ENCODE results near the gene TMEM256. TPM values are rescaled to one million over a fixed set of nuclear protein-coding genes. Genes with fewer than 3 reads are reported as not detected.

Gene TMEM256
- total and polyA plus RNA-seq, 2 donors (not counting 3 experiments of a cell fraction or from before 2014, with no cell fraction given): 67.4 to 148 TPM

GRCh38 chr17:7428557-7428956, 24.7 kb upstream of the TMEM256 start, which contains the start of gene SPEM3:
Gene SPEM3, plus strand, starts transcription at chr17:7428857. Its CDS starts 46 bp downstream, at chr17:7428903.
- ChIA-PET CTCF (interaction anchor here (0.7 kb wide), 1 partner anchor 8 kb away, joined by 3 read pairs; no protein-coding TSS in a partner anchor), POLR2A (no interaction called here)
- Histone ChIP-seq H3K4me3 (replicated peaks in 1 of 3; ENCODE audit: insufficient read depth in 1 of 3, low read depth in 1 of 3, low read length in 3 of 3) (no peak within 1 kb of the TSS), H3K27me3 (ENCODE audit: control insufficient read depth in 2 of 2, insufficient read depth in 2 of 2, low read length in 2 of 2) (no peaks in the 10 kb centered on the region), H3K79me2 (ENCODE audit: control insufficient read depth, insufficient read depth, low read length) (no peaks in the 10 kb centered on the region), H3K4me2 (ENCODE audit: insufficient read depth, low read length) (no peak within 1 kb of the TSS), H3K27ac (ENCODE audit: insufficient read depth, low read depth, low read length) (no peak within 1 kb of the TSS), H3K9me1 (replicated peaks; ENCODE audit: control insufficient read depth, extremely low read depth, insufficient read depth, low read length) (no peaks in the 10 kb centered on the region), H4K20me1 (replicated peaks; ENCODE audit: control insufficient read depth, extremely low read depth, insufficient read depth, low read length) (no peaks in the 10 kb centered on the region), H3K36me3 (ENCODE audit: control insufficient read depth in 2 of 2, extremely low read depth in 1 of 2, insufficient read depth in 2 of 2, low read length in 2 of 2) (no peaks in the 10 kb centered on the region), H3K9me3 (replicated peaks; ENCODE audit: control insufficient read depth, insufficient read depth, low read length) (no peaks in the 10 kb centered on the region), H2AFZ (ENCODE audit: low read depth, low read length) (no peak within 1 kb of the TSS), H3K9ac (replicated peaks; ENCODE audit: extremely low read depth, insufficient read depth, low read length) (no peak within 1 kb of the TSS), H3K4me1 (ENCODE audit: control insufficient read depth, extremely low read depth, insufficient read depth, low read length) (no peaks in the 10 kb centered on the region)
- intact Hi-C loops (cut with micrococcal nuclease): no loop called here
- DNase-seq (ENCODE audit: low read depth, low spot score): no peak
- TF ChIP-seq GATA2 (IDR thresholded peaks at IDR 0.05; ENCODE audit: insufficient read depth, insufficient read length, low read depth, low read length): no peak
- no peak for TF ChIP-seq MYC (IDR thresholded peaks at IDR 0.05; ENCODE audit: low read depth, low read length)
- no peak for TF ChIP-seq MAX (IDR thresholded peaks at IDR 0.05; ENCODE audit: insufficient read depth, insufficient read length)
- no peak for TF ChIP-seq JUN (IDR thresholded peaks at IDR 0.05; ENCODE audit: borderline replicate concordance, insufficient read depth, insufficient read length, low read depth)
- no peak for TF ChIP-seq POLR2A (IDR thresholded peaks at IDR 0.05; ENCODE audit: low read depth, low read length)
- dilution Hi-C loops (cut with MboI; ENCODE audit: extremely low pct_ligation_motif_present, low sequenced_read_pairs): no loop called here
- no TSS peak for BruUV-seq (replicated peaks)
- FAIRE-seq: no peak

- H3K4me2 ChIP-seq (ENCODE audit: insufficient read depth, low read length): no peak overlapping the region
- ChIA-PET CTCF (interaction anchor here (0.8 kb wide), 1 partner anchor 37 kb away, joined by 3 read pairs; no protein-coding TSS in a partner anchor), POLR2A (no interaction called here)
- H3K36me3 ChIP-seq (ENCODE audit: control insufficient read depth in 2 of 2, extremely low read depth in 1 of 2, insufficient read depth in 2 of 2, low read length in 2 of 2): no peaks in the 10 kb centered on the region
- no TSS peak for BruUV-seq (replicated peaks)
- H3K9me3 ChIP-seq (replicated peaks; ENCODE audit: control insufficient read depth, insufficient read depth, low read length): no peaks in the 10 kb centered on the region
- intact Hi-C loops (cut with micrococcal nuclease): no loop called here
- no peaks in the 10 kb centered on the region for H3K9me1 ChIP-seq (replicated peaks; ENCODE audit: control insufficient read depth, extremely low read depth, insufficient read depth, low read length)
- FAIRE-seq (no peak), DNase-seq (ENCODE audit: low read depth, low spot score) (no peak)
- no peak overlapping the region for H2AFZ ChIP-seq (ENCODE audit: low read depth, low read length)
- H3K4me3 ChIP-seq (replicated peaks in 1 of 3; ENCODE audit: insufficient read depth in 1 of 3, low read depth in 1 of 3, low read length in 3 of 3): no peak overlapping the region
- dilution Hi-C loops (cut with MboI; ENCODE audit: extremely low pct_ligation_motif_present, low sequenced_read_pairs): no loop called here
- no peaks in the 10 kb centered on the region for H3K27me3 ChIP-seq (ENCODE audit: control insufficient read depth in 2 of 2, insufficient read depth in 2 of 2, low read length in 2 of 2)
- no peak overlapping the region for H3K27ac ChIP-seq (ENCODE audit: insufficient read depth, low read depth, low read length)
- H3K4me1 ChIP-seq (ENCODE audit: control insufficient read depth, extremely low read depth, insufficient read depth, low read length): no peaks in the 10 kb centered on the region
- no peak for TF ChIP-seq POLR2AphosphoS5 (IDR thresholded peaks at IDR 0.05; ENCODE audit: insufficient read depth, low read depth, low read length)
- no peak for TF ChIP-seq JUN (IDR thresholded peaks at IDR 0.05; ENCODE audit: borderline replicate concordance, insufficient read depth, insufficient read length, low read depth)
- TF ChIP-seq CTCF (IDR thresholded peaks at IDR 0.05; ENCODE audit: extremely low read depth in 1 of 2, insufficient read depth in 1 of 2, low read depth in 1 of 2, low read length in 2 of 2): no peak
- TF ChIP-seq POLR2A (IDR thresholded peaks at IDR 0.05; ENCODE audit: low read depth, low read length): no peak
- TF ChIP-seq MYC (IDR thresholded peaks at IDR 0.05; ENCODE audit: low read depth, low read length): no peak
- TF ChIP-seq GATA2 (IDR thresholded peaks at IDR 0.05; ENCODE audit: insufficient read depth, insufficient read length, low read depth, low read length): no peak
- TF ChIP-seq MAX (IDR thresholded peaks at IDR 0.05; ENCODE audit: insufficient read depth, insufficient read length): no peak
- H4K20me1 ChIP-seq (replicated peaks; ENCODE audit: control insufficient read depth, extremely low read depth, insufficient read depth, low read length): no peaks in the 10 kb centered on the region
- no peaks in the 10 kb centered on the region for H3K79me2 ChIP-seq (ENCODE audit: control insufficient read depth, insufficient read depth, low read length)
- H3K9ac ChIP-seq (replicated peaks; ENCODE audit: extremely low read depth, insufficient read depth, low read length): no peak overlapping the region
These were observed 23.7 kb upstream of the TMEM256 start for GRCh38 chr17:7427549-7427948.

Measured in endothelial cell of umbilical vein (primary cell).